C4-2B (cell line): ENCODE data around the gene GALNT9.

ENCODE experiments used
- ZFX ChIP-seq: fragments of 450-650 bp; IDR thresholded peaks from 2 replicates; pipeline ENCODE4 v1.6.1; 2017
- TF ChIP-seq, protein P1 (sequence below): fragments of 450-650 bp; conservative IDR thresholded peaks from 2 replicates; pipeline ENCODE4 v1.5.1; 2017; ENCODE audit warnings: mild to moderate bottlenecking

DNA sequence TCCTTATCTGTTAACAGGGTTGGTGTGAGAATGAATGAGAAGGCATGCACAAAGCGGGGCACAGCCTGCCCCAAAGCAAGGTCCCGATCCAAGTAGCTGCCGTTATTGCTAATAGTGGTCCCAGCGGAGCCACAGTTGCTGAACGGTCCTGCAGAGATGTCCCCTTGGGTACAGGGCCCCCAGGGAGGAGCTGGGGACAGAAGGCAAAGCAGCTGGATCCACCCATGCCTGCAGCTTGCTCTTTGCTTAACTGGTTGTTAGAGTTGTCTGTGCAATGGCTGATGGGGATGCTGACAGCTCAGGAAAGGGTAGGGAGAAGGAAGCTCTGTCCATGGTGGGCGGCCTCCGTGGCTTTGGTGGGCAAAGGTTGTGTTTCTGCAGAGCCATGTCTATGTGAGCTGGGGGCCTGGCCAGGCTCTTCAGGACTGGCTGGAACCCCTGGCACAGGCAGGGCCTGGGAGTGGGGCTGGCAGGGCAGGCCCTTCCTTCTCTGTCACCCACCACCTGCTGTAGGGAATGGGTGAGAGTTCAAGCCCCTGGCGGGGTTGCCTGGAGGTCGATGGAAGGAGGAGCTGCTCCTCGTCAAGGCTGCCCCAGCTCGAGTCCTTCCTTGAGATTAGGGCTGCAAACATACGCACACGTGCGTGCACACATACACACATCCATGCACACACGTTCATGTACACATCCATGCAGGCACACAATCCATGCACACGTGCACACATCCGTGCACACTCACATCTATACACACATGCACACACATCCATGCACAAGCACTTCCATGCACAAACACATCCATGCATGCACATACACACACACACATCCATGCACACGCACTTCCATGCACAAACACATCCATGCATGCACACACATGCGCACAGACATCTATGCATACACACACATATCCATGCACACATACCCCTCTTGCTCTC is 149.7 kb downstream of the GALNT9 start:
- TF ChIP-seq, protein P1, sequence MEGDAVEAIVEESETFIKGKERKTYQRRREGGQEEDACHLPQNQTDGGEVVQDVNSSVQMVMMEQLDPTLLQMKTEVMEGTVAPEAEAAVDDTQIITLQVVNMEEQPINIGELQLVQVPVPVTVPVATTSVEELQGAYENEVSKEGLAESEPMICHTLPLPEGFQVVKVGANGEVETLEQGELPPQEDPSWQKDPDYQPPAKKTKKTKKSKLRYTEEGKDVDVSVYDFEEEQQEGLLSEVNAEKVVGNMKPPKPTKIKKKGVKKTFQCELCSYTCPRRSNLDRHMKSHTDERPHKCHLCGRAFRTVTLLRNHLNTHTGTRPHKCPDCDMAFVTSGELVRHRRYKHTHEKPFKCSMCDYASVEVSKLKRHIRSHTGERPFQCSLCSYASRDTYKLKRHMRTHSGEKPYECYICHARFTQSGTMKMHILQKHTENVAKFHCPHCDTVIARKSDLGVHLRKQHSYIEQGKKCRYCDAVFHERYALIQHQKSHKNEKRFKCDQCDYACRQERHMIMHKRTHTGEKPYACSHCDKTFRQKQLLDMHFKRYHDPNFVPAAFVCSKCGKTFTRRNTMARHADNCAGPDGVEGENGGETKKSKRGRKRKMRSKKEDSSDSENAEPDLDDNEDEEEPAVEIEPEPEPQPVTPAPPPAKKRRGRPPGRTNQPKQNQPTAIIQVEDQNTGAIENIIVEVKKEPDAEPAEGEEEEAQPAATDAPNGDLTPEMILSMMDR = no peak
- no peak for TF ChIP-seq ZFX
